Raji (cell line): ENCODE data around the gene PODXL.

Experiments
- POLR2A ChIP-seq: IDR thresholded peaks from 2 replicates; pipeline ENCODE4 v1.6.1; 2011; ENCODE audit warnings: low read depth, low read length, control low read depth; ENCODE audit not compliant: insufficient read depth

Gene PODXL

DNA sequence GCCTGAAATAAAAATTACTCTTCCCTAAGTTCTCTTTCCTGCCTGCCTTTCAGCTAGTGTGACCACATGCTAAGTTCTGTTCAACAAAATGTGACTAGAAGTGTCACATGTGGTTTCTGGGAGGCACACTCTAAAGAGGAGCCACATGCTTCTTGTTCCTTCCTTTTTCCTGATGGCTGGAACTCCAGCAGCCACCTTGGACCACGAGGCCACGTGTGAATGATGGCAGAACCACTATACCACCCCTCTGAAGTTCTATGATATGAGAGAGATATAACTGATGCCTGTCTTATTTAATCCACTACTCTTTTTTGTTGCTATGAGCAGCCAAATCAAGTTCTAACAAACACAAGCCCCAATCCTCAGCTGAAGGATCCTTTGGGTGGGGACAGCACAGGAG, 8.1 kb downstream of the PODXL start:
- no peak for TF ChIP-seq POLR2A

DNA sequence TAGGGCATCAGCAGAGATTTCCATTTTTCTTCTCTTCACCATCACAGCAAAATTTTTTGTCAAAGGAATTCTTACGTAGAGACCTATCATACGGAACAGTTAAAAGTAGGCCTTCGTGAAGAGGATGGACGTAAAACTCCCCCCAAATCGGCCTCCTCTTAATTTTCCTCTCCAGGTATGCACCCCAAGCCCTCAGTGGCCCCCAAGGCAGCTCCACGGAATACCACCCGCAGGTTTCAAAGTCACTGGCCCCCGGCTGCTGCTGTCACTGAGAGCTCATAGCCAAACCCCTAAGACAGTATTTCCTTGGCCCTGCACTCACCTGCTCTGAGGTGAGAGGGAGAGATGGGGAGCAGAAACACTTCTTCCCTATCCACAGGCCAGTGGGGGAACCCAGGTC, 8.8 kb downstream of the PODXL start:
- TF ChIP-seq POLR2A: no peak

DNA sequence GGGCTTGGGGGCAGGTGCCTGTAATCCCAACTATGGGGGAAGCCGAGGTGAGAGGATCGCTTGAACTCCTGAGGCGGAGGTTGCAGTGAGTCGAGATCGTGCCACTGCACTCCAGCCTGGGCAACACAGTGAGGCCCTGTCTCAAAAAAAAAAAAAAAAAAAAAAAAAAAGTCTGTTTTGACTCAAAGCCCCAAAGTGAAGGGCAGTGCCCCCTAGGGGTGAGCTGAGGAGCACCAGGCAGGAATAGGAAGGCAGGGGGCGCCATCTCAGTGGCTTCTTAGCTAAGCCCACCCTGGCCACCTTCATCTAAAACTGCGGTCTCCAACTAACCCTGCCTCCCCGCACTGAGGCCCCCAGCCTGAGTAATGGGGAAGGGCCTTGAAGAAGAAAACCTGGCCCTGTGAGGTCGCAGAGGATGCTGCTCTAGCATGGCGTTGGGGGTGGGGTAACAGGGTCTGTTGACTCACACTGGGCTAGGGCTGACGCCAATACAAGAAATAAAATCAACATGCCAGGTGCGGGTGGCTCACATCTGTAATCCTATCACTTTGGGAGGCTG, 9.8 kb downstream of the PODXL start:
- TF ChIP-seq POLR2A: no peak

DNA sequence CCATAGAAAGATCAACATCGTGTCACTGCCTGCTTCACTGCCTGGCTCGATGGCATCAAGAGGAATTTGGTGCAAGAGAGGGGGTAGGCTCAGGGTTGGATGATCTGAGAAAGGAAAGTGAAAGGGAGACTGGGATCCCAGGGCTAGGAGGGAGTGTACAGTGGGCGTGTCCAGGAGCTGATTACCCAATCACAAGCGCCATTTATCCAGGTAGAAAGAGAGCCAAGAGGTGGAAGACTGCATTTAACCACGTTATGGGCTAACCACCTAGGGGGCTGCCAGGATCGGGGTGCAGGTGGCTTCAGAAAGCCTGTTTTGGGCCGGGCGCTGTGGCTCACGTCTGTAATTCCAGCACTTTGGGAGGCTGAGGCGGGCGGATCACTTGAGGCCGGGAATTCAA, 10.3 kb downstream of the PODXL start:
- no peak for TF ChIP-seq POLR2A

DNA sequence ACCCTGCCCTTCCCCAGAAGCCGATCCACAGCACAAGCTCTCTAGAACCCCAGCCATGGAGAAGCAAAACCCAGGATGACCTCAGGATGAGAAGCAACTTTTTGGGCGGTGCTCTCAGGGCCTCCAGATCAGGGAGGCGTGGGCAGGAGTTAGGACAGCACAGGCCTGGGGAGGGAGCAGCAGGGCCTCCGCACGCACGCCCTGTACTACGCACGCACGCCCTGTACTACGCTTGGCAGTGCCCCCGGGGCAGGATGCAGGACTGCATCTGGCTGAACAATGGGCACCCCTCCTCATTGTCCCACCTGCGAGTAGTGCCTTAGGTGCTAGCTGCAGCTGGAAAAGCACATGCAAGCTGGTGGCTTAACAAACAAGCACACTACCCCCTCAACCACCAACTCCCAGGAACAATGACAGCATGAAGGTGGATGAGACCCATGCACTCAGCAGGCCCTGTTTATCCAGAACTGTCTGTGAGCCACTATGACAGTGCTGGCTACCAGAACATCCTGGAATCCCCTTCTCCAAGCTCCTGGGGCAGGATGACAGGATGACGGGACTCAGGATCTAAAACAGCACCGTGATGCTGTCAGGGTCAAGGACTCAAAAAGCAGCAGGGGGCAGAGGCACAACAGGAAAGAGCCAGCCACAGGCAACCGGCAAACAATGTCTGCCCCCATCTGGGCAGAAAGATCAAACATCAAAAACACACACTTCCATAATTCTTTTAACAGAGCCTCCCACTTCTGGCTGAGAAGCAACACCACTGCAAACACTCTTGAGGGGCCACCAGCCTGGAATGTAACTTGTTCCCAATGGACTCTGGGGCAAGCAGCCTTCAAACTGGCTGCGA, 11.8 kb downstream of the PODXL start:
- TF ChIP-seq POLR2A: no peak

DNA sequence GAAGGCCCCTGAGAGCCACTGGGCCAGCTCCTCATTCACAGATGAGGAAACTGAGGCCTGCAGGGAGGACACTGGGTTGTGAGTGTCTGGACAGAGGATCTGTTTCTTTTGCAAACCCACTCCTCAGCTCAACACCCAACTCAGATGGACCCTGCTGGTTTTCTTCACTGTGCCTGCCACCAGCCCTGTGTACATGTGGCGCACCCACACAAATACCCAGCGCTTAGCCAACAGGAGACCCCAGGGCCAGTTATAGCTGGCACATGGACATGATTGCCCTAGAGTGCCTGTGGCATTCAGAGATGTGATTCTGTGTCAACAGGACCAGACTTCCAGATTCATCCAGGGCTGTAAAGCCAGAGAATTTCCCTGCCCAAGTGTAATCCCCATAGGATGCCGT, 12.4 kb downstream of the PODXL start:
- TF ChIP-seq POLR2A: no peak

DNA sequence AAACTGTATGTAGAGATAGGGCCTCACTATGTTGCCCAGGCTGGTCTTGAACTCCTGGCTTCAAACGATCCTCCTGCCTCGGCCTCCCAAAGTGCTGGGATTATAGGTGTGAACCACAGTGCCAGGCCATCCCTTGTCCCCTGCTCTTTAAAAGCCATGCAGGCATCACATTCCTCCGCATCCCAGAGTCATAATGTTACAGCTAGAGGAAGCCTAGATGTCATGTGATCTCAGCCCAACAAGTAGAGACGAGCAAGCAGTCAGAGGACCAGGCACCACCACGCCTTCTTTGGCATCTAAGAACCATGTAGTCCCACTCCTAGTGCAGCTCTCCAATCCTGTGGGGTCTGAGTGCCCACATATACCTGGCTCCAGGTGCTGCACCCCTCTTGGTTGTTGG, 13.1 kb downstream of the PODXL start:
- no peak for TF ChIP-seq POLR2A

DNA sequence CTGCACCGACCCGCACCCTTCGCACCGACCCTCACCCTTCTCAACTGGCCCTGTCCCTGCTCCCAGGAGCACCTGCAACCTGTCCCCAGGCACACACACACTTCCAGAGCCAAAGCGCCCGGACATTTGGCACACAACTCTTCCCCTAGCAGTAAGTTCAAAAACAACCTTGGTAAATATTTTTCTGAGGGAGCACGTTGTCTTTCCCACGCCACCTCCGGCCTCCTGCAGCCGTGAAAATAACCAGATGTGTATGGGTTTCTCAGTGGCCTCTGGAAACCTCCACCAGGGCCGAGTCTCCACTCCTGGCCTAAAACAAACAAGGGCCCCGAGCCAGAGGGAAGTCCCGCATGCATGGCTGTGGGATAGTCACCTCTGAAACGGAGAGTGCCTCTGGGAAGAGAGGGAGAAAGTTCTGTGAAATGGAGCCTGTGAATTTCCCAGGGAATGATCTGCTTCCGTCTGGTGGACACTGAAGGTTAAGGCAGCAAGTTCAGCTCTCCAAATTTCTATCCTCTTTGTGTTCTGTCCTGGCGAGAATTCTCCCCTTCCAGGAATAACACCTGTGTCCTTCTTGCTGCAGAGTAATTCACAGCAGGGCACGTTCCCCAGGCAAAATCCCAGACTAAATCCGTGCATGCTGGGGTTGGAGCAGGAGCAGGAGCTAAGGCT, 15.8 kb downstream of the PODXL start:
- no peak for TF ChIP-seq POLR2A

DNA sequence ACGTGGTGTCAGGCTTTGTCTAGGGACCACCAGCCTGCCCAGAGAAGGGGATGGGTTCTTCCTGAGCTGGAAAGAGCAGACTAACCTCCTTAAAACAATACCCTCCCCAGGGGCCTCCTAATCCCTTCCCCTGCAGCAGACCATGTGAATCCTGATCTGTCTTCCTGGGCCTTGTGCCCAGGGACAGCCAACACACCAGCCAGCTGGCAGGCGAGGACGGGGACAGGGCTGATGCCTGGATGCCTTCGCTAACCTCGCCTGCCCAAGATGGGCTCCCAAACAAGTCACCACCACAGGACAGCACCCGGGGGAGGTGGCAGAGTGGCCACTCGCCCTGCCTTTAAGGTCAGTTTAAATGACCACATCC, 17.6 kb downstream of the PODXL start:
- no peak for TF ChIP-seq POLR2A

DNA sequence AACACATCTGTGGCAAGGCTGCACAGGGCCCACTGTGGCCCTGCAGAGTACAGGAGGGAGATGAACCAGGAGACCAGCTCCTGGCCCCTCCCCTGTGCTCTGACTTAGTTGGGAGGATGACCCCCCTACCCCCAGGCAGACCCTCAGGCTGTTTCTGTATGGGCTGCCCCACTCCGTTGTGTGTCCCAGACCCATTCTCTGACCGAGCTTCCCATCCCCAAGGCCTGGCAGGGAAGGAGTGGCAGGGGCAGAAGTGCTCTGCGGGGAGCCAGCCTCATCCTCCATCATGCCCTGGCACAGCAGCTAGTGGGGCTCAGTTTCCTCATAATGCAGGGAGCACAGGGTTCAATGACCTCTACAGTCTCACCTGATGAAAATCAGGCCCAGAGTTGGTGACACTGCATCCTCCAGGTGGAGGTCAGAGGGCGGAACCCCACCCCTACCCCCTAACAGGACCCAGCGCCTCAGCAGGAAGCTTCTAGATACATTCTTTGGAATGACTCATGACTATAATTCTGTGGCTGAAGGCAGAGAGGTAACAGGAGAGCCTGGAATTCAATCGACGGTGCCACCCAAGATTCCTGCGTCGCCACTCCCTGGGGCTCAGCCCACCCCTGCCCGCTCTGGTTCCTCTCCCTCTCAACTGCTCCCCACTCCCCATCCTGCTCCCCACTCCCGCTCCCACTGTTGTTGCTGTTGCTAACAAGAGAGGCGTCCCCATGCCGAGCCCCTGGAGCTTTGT, 18.2 kb downstream of the PODXL start:
- TF ChIP-seq POLR2A: no peak

DNA sequence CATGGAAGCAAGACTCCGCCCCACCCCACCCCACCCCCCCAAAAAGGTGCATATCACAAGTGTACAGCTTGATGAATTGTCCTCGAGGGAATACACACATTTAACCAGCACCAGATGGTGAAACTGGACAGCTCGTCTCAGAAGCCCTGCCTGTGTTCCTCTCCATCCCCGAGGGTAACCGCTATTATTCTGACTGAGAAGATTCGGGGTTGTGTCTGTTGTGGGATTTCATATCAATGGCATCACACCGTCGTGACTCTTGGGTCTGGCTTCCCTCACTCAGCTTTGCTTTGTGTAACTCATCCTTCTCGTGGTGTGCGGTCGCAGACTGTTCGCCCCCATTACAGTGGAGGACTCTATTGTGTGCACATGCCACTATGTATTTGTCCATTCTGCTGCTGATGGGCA, 18.9 kb downstream of the PODXL start:
- TF ChIP-seq POLR2A: no peak

DNA sequence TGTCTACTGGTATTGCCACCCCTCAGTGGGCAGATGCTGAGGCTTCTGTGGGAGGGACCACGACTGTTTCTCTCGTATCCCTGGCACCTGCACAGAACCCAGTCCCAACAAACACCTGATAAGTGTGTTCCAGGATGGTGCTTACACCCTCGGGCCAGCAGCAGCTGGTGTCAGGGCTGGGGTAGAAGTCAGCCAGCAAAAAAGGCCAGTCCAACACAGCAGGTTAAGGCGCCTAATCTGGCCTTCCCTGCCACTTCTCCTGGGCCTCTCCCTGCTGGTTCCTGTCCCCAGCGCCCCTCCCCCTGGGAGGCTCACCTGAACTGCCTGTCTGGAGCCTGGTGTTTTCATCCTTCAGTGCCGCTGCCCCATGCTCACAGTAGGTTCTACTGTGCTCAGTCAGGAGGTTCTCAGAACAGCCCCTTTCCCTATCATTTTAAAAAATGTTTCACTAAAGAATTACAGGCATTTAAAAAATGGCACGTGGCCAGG, 20.0 kb downstream of the PODXL start:
- no peak for TF ChIP-seq POLR2A

DNA sequence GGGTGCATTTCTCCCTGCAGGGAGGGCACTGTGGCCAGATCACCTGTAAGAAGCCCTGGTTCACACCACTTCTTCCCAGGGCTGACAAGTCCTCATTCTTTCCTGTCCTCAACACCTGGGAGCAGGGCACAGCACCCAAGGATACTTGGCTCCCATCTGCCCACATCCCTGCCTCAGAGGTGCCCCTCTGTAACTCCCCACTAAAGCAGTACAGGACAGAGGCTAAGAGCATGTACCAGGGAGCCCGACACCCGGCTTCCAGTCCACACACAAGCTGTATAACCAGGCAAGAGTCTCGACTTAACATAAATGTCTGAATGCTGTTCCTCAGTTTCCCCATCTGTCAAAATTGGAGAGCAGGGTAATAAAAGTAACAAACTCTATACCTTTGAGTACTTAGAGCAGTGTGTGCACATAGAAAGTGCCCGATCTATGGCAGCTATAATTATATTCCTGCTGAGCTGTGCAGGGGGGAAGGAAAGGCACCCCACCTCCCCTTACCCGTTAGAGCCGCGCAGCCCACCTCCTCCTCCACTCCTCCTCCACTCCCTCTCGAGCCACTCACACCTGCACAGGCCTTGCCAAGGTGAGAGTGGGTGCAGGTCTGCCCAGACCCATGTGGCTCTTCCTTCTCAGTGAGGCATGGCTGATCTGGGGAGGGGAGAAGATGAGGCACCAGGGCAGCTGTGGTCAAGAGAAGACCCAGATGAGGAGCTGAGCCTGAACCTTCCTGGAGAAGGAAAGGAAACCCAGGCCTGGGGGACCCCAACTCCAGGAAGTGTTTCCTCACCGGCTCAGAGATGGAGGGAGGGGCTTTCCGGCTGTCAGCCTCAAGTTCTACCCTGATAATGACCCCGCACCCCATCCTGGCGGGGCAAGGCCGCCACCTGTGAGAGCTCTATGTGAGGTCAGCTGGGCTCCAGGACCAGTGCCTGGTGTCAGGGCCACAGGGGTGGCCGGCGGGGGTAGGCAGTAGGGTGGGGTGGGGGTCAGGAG, 22.6 kb downstream of the PODXL start:
- TF ChIP-seq POLR2A: no peak

DNA sequence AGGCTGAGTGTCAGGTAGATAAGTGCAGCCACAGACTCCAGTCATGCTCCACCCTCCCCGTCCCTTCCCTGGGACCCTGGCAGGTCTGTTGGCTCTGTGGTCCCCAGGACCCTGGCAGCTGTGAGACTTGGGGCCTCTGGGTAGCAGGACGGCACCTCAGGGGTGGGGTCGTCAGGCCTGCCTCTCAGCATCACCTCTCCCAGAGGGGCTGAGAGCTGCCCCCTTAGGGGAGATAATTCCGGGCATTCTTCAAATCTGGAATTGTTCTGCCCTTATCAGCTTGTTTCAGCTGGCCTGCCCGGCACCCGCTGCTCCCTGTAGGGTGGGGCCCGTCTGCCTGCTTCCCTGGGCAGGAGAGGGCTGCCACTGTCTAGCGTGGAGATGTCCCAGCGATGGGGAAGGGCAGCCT, 23.3 kb downstream of the PODXL start:
- TF ChIP-seq POLR2A: no peak
